DMS 273 (cell line): Measurements from ENCODE around the gene CYP19A1.

Experiments used
- DNase-seq: peaks from one replicate; lab custom pipeline; 2025; ENCODE audit not compliant: unreplicated experiment; lab: John Stamatoyannopoulos, UW

Gene CYP19A1

DNA sequence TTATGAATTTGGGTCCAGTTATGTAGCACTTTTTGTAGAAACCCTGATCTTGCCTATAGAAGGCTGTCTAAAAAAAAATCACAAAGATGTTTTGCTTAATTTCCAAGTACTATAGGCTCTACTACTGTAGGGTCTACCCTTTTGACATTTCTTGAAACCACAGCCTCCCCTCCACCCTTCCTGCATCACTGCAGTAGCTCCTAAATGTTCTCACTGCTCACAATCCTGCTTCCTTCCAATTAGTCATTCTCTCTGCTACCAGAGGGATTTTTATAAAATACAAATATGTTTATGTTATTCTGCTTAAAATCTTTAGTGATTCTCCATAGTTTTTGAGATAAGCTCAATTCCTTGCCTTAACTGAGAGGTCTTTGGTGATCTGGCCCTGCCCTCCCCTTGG lies 114.0 kb downstream of the CYP19A1 start:
- no peak for DNase-seq

GRCh38 chr15:51223771-51224229 lies 114.6 kb downstream of the CYP19A1 start:
- no peak for DNase-seq

GRCh38 chr15:51218299-51218938 lies 120.0 kb downstream of the CYP19A1 start:
- no peak for DNase-seq

- DNase-seq: no peak
These were observed 125.5 kb downstream of the CYP19A1 start for GRCh38 chr15:51212909-51213308.

DNA sequence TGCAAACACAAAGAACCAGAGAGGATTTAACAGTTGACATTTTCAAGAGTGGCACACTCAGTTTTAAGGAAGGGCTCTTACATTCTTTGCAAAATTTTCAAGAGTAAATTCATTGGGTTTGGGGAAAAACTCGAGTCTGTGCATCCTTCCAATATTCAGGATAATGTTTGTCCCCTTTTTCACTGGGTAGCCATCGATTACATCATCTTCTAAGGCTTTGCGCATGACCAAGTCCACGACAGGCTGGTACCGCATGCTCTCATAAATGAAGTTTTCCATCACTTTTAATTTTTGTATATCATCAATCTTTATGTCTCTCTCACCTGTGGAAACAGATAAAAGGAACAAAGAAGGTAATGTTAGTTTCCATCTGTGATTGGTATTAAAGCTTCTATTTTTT lies 126.2 kb downstream of the CYP19A1 start:
- DNase-seq: no peak

DNA sequence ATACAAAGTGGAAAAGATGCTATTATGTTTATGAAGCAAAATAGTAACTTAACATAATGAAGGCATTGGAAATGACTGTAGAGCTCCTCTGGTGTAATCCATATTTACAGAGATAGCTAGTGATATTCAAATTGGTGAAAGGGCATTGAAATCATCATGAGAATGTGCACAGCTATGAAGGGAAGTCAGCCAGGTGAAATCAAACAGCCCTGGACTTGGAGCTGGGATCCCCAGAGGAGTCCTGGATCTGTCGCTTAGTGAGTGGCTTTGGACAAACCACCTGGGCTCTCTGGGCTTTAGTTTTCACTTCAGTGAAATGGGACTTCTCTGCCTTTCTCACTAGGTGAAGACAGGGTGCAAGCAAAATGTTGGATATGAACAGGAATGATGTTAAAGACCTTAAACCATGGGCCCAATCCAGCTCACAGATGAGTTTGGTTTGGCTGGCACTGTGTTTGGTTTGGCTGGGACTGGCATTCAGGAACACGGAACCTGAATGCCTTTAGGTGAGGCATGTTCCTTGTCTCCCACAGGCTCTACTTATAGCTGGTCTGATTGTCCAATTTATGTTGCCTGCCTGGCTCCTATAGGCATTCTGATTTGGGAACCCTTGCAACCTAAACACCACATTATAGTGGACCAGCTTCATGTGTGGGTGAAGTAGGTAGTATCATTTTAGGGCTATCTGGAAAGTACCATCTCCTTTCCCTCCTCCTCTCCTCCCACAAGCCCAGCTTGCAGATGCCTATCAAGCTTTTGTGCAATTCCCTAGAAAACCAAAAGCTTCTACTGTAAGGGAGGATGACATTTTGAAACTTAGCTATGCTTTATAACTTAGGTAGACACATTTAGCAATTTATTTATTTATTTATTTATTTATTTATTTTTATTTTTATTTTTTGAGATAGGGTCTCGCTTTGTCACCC lies 133.1 kb downstream of the CYP19A1 start:
- no peak for DNase-seq

DNA sequence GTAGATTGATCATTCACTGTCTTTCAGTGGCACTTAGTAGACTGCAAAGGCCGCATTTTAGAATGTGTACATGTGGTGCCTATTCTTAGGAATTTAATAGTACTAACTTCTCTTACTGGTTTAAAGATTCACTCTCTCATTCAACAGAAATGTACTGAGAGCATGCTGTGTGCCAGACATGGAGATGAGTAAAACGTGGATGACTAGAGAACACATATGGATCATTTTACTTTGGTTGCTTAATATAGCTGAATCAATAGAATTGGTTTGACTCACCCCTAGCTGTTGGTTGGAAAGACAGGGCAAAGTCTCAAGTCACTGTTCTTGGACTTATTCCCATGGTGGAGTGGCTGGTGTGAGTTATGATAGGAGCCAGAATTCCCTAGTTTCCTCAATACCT lies 134.6 kb downstream of the CYP19A1 start:
- DNase-seq: no peak

- no peak for DNase-seq
These were observed 135.6 kb downstream of the CYP19A1 start for GRCh38 chr15:51202783-51203182.

DNA sequence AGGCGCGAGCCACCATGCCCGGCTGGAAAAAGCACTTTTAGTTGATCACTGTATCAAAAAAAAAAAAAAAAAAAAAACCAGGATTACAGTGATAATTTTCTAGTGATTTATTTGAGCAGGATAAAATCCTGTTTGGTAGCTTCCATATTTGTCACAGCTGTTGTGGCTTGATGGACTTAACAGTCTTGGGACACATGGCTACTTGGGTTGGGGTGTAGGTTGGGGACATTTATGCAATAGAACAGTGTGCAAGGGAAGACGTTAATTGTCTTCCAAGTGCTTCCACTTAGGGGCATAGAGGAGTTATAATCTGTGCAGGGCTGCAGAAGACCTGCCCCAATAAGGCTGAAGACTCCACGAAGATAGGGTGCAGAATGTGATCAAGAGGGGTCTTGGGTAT lies 136.8 kb downstream of the CYP19A1 start:
- no peak for DNase-seq

- no peak for DNase-seq
These were observed 137.6 kb downstream of the CYP19A1 start for GRCh38 chr15:51200792-51201191.

- no peak for DNase-seq
These were observed 138.9 kb downstream of the CYP19A1 start for GRCh38 chr15:51199541-51199940.

GRCh38 chr15:51198701-51199232 lies 139.6 kb downstream of the CYP19A1 start:
- DNase-seq: peak; percentile 13

DNA sequence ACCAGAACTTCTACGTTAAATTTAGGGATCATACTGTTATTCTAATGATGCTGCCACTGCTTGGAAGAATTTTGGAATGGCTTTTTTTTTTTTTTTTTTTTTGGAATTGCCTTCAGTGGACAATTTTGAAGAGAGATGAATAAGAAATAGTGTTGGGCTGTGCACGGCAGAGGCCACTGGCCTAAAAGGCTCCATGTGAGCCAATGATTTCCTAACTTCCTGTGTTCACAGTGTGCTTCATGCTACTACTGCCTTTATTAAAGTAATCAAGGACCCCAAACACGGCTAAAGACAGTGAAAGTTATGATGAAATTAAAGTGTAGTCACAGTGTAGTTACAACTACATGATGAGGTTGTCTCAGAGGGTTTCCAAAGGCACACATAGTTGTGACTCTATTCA lies 142.9 kb downstream of the CYP19A1 start:
- DNase-seq: no peak

GRCh38 chr15:51193979-51194378 lies 144.4 kb downstream of the CYP19A1 start:
- DNase-seq: no peak

DNA sequence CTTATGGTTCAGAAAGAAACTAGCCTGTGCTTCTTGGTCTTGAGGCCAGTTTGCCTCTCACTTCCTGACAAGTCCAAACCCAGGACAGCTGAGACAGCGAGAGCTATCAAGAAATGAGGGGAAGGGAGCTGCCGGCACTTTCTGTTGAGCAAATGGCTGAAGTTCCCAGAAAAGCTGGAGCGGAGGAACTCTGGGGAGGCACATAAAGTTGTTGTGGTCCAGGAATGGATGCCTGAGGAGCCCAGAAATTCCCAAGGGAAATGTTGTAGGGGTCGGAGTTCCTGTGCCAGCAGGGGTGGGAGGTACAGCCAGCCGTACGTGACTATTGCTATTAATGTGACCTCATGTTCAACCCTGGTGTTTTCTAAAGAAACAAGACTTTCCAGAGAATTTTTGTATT lies 144.9 kb downstream of the CYP19A1 start:
- DNase-seq: no peak

GRCh38 chr15:51192521-51193280 lies 145.7 kb downstream of the CYP19A1 start:
- DNase-seq: peak; percentile 90

DNA sequence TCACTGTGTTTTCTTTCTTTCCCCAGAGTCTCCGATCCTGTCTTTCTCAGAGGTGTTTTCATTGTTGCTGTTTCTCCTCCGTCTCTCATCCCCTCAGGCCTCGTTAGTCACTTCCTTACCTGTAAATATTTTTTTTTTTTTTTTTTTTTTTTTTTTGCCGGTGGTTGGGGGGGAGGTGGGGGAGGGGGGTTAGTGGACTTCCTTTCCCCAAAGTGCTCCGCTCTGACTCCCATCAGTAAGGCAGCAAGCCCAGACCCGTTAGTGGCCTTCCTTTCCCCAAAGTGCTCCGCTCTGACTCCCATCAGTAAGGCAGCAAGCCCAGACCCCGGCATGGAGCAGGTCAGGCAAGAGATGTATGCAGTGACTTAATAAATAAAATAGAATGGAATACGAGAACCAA lies 146.6 kb downstream of the CYP19A1 start:
- DNase-seq: no peak

DNA sequence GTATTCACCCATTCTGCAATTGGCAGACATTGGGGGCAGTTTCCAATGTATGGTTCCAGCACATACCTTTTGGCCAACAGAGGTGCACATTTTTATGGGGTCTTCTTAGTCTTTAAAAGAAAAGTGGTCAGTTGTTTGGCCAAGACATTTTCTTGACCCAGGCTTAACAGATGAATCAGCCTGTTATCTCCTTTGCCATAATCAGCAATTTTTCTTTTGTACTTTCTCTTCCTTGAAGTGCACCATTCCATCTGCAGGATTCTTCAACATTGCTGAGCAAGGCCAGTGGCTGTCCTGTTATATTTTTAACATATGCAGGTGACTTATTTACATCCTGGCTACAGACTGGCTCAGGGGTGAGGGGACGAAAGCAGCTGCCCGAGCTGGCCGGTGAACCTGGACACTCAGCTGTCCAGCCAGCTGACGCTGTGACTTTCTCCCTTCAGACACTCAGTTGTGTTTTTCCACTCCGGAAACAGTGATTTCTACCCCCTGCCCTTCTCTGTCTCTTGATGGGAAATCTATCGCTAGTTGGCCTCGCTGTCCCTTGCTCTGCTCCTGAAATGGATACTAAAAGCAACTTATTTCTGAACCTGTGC lies 147.2 kb downstream of the CYP19A1 start:
- no peak for DNase-seq

DNA sequence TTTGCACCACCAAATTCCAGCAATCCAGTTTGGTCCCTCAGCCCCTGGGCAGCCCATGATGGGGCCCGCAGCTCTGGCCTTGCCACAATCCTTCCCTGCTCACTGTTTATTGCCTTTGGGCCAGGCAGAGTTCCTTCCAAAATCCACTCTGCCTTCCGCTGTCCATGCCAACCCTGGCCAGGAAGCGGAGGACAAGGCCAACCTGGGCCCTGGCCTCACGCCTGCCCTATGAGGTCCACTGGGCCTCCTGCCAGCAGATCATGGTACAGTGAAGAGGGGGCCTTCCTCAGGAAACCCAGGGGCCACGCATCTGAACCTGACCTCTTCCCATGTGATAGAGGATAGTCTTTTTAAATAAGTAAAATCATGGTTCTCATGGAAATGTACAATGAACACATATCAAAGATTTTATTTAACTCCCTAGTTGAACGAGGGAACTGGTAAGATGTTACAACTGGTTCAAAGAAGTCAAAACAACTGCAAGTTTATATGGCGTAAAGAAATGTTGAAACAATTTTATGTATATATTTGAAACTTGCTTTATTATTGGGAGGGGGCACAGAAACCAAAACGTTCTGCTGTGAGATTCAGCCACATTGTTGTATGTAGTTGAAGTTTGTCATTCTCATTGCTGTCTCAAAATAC lies 147.8 kb downstream of the CYP19A1 start:
- DNase-seq: no peak

DNA sequence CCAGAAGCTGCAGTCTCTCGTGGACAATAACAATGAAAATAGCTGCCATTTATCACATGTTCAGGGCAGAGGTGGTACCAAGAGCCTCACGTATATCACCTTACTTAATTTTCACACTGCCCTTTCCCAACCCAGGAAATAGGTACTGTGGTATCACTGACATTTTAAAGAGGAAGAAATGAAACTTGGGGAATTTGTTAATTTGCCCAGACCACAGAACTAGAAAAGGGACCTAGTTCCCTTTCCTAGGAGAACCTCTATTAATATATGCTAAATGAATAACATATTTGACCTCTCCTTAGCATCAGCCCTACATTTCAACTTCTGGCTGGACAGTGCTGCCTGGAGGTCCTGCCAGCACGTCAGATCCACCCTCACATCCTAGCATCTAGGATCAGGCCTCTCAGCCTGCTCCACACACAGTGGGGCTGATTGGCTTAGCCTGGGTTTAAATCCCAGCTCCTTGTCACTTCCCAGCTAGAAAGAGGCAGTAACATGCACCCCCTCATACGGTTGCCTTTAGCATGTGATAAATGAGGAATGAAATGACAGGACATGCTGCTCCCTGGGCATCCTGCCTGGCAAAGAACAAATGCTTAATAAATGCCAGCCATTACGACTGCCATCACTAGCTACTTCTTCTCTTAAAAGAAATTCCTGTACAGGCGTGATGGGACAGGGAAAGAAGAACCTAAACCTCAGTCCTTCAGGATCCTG lies 148.6 kb downstream of the CYP19A1 start:
- no peak for DNase-seq
